Urinary bladder (tissue), 4 donors: Measurements from ENCODE around the gene NT5DC4. TPM values are rescaled to one million over a fixed set of nuclear protein-coding genes. Genes with fewer than 3 reads are reported as not detected.

ENCODE experiments used
- DNase-seq: peaks from one replicate; pipeline ENCODE4 v3.0.0-alpha.2; 2015; ENCODE audit errors: extremely low spot score
- H3K27ac ChIP-seq: one replicate; pipeline ENCODE4 v1.5.1; 2013; ENCODE audit warnings: low read depth, mild to moderate bottlenecking, moderate library complexity
- H3K36me3 ChIP-seq: one replicate; pipeline ENCODE4 v1.6.1; 2013; ENCODE audit warnings: mild to moderate bottlenecking, moderate library complexity; ENCODE audit not compliant: insufficient read depth
- H3K4me1 ChIP-seq: one replicate; pipeline ENCODE4 v1.6.1; 2013; ENCODE audit warnings: mild to moderate bottlenecking, moderate library complexity; ENCODE audit not compliant: insufficient read depth
- H3K4me3 ChIP-seq: one replicate; pipeline ENCODE4 v1.5.1; 2013; ENCODE audit warnings: low read depth, low read length
- WGBS: extraction: QIAGEN DNeasy Blood & Tissue Kit; methylation state at CpG from one replicate; pipeline ENCODE4 v1.1.7; 2013; 5-methylcytosine and 5-hydroxymethylcytosine counted together
- polyA plus RNA-seq: library from polyadenylated mRNA; stranded (reverse); fragments of 200-250 nt; gene quantifications from one replicate; pipeline ENCODE4 v1.2.3, GENCODE V29; 2013
- total RNA-seq: library from RNA; depleted of rRNA; stranded (reverse); fragments of >200 nt; gene quantifications from one replicate; pipeline ENCODE4 v1.2.3, GENCODE V29; 2014
- donor health status: healthy with polysubstance abuse.
- donor health status: healthy.

The NT5DC4 gene
- total and polyA plus RNA-seq, 2 donors = not detected

GRCh38 chr2:112783187-112783714 is 62.4 kb downstream of the NT5DC4 start:
- Histone ChIP-seq H3K27ac (no peak overlapping the region), H3K4me3 (no peak overlapping the region), H3K36me3 (no peaks in the 10 kb centered on the region), H3K4me1 (no peaks in the 10 kb centered on the region)
- DNase-seq = no peak
- WGBS = 80% methylated on average over 3 of the region's 3 CpGs

DNA sequence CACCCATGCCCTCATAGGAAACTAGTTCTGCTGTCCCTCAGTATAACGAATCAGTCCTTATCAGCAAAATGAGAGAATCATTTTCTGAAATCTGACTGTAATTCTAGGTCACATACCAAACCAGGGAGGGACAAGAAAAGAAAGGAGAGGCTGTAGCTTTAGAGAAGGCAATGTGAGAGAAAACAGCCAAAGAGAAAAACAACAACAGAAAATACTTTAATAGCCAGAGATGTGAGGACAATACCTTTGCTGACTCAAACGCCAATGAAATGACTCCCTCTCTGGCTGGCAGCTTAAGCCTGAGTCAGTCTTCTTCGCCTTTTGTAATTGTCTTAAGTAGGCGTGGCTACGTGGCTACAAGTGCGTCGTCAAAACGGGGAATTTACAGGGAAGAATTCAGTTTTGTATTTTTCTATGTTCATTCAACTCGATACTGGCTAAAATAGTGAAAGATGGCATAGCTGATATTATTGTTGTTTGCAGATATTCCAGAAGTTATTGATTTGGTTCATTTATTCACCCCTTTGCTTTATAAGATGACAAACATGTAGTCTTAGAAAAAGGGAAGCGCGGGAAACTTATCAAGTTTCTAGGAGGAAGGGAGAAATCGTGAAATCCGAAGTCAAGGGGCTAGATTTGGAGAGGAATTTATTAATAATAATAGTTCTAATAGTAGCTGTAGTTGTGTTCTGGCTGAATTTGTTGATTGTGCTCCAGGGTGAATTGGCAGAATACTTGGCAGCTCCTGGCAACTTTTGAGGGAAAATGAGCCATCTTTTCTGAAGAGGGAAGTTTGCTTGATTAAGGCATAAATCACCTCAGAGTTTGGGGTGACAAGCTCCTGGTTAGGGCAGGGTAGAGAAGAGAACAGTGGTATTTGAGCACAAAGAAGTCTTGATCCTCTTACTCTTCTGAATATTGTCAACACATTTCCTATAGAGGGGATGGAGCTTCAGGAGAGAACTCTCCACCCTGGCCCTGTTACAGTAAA is 63.7 kb downstream of the NT5DC4 start, which contains the start of gene IL1A:
Gene IL1A, minus strand, starts transcription at position 295 of the 991 bp plus-strand sequence. CDS start 723 bp downstream, outside the sequence.
- Histone ChIP-seq H3K4me3 (no peak within 1 kb of the TSS), H3K4me1 (no peaks in the 10 kb centered on the region), H3K27ac (no peak within 1 kb of the TSS), H3K36me3 (no peaks in the 10 kb centered on the region)
- DNase-seq = no peak
- WGBS = 34% methylated on average over 13 of the region's 13 CpGs

GRCh38 chr2:112787294-112787693 is 66.5 kb downstream of the NT5DC4 start:
- Histone ChIP-seq H3K36me3 (no peaks in the 10 kb centered on the region), H3K4me3 (no peak overlapping the region), H3K4me1 (no peaks in the 10 kb centered on the region), H3K27ac (no peak overlapping the region)
- 87% methylated on average over 3 of the region's 3 CpGs for WGBS
- no peak for DNase-seq

DNA sequence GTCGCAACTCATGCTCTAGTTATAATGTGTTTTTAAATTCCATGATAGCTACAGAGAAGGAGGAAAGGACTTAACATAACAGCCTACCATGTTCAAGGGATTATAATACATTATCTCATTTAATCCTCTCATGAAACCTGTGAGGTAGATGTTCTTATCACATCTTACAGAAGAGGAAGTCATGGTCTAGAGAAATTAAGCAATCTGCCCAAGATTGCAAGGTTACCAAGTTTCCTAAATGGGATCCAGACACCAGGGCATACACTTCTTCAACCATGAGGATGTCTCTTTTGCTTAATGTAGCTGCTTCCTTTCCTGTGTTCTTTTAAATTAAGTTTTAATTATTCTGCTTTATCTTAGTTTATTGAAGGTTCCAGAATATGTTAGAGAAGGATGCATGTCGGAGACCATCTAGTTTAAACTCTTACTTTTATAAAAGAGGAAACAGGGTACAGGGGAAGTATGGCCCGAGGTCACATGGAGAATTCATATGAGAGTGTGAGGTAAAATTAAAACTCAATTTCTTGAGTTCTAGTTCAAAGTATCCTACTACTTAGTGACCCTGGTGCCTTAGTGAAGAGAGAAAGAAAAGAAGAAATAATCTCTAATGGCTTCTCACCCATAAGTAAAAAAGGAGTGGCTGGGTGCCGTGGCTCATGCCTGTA is 67.0 kb downstream of the NT5DC4 start:
- H3K4me3 ChIP-seq = no peak overlapping the region
- no peaks in the 10 kb centered on the region for H3K4me1 ChIP-seq
- H3K27ac ChIP-seq = no peak overlapping the region
- DNase-seq = no peak
- H3K36me3 ChIP-seq = no peaks in the 10 kb centered on the region
- 86% methylated on average over 4 of the region's 4 CpGs for WGBS

- 74% methylated on average over 3 of the region's 3 CpGs for WGBS
- DNase-seq = no peak
- Histone ChIP-seq H3K4me3 (no peak overlapping the region), H3K4me1 (no peaks in the 10 kb centered on the region), H3K36me3 (no peaks in the 10 kb centered on the region), H3K27ac (no peak overlapping the region)
These were observed 67.8 kb downstream of the NT5DC4 start for GRCh38 chr2:112788653-112789052.

Other genes with a start within 250 kb of the NT5DC4 start
- 37.2 TPM for gene TTL, start 238.9 kb upstream of the NT5DC4 start, total RNA-seq
- 18.3 TPM for gene TTL, start 238.9 kb upstream of the NT5DC4 start, polyA plus RNA-seq
- gene POLR1B, start 178.6 kb upstream of the NT5DC4 start, total RNA-seq = 19.6 TPM
- gene POLR1B, start 178.6 kb upstream of the NT5DC4 start, polyA plus RNA-seq = 6.4 TPM
- gene CHCHD5, start 136.4 kb upstream of the NT5DC4 start, total RNA-seq = 3.4 TPM
- 46.0 TPM for gene CHCHD5, start 136.4 kb upstream of the NT5DC4 start, polyA plus RNA-seq
- gene SLC20A1, start 75.1 kb upstream of the NT5DC4 start, total RNA-seq = 59.7 TPM
- 19.6 TPM for gene SLC20A1, start 75.1 kb upstream of the NT5DC4 start, polyA plus RNA-seq
- 13.5 TPM for gene CKAP2L, start 43.6 kb downstream of the NT5DC4 start, total RNA-seq
- gene CKAP2L, start 43.6 kb downstream of the NT5DC4 start, polyA plus RNA-seq = 0.24 TPM
- gene IL1A, start 63.5 kb downstream of the NT5DC4 start, total RNA-seq = 1.9 TPM
- gene IL1A, start 63.5 kb downstream of the NT5DC4 start, polyA plus RNA-seq = 1.3 TPM
- gene IL1B, start 115.8 kb downstream of the NT5DC4 start, total RNA-seq = 2.3 TPM
- gene IL1B, start 115.8 kb downstream of the NT5DC4 start, polyA plus RNA-seq = 7.5 TPM
- not detected for gene IL37, start 190.1 kb downstream of the NT5DC4 start, total RNA-seq
- gene IL37, start 190.1 kb downstream of the NT5DC4 start, polyA plus RNA-seq = not detected